HG03060 (cell line): ENCODE data around the gene TMX2.
A peak's percentile ranks its signal among the peaks of the same experiment; 100 is the strongest.
"Not testable (repeated sequence)": the region's sequence is repeated elsewhere in the genome, so short reads cannot be mapped to it uniquely, and the experiment has no call there.

Experiments used
- ATAC-seq: cut with Tn5 transposase; IDR thresholded peaks from one replicate; pipeline ENCODE4 v1.9.1; 2021; ENCODE audit warnings: low read depth, moderate number of reproducible peaks; ENCODE audit not compliant: unreplicated experiment

The TMX2 gene

GRCh38 chr11:57712256-57713150 lies at the start of gene TMX2:
Gene TMX2 (plus strand): TSS chr11:57712593. CDS start chr11:57712619, 26 bp downstream.
- ATAC-seq, result peak; percentile 98

- no peak for ATAC-seq
These were observed 49.5 kb upstream of the TMX2 start for GRCh38 chr11:57662893-57663292.

GRCh38 chr11:57663975-57664374 lies 48.4 kb upstream of the TMX2 start:
- no peak for ATAC-seq

GRCh38 chr11:57667117-57667735 lies 45.2 kb upstream of the TMX2 start:
- ATAC-seq, result peak; percentile 60

GRCh38 chr11:57667736-57668433 lies 44.5 kb upstream of the TMX2 start, which contains the start of gene ZDHHC5:
Gene ZDHHC5 (plus strand): TSS chr11:57668114. CDS start chr11:57673091, 4,977 bp downstream.
- ATAC-seq, result peak; percentile 75

- no peak for ATAC-seq
These were observed 44.0 kb upstream of the TMX2 start for GRCh38 chr11:57668434-57668782.

GRCh38 chr11:57674251-57674650 lies 38.1 kb upstream of the TMX2 start:
- no peak for ATAC-seq

GRCh38 chr11:57675176-57675941 lies 37.0 kb upstream of the TMX2 start:
- ATAC-seq, result no peak

GRCh38 chr11:57679396-57679795 lies 33.0 kb upstream of the TMX2 start:
- ATAC-seq, result no peak

GRCh38 chr11:57680552-57680874 lies 31.9 kb upstream of the TMX2 start:
- ATAC-seq, result no peak

GRCh38 chr11:57681168-57681567 lies 31.2 kb upstream of the TMX2 start:
- no peak for ATAC-seq

GRCh38 chr11:57690474-57690873 lies 21.9 kb upstream of the TMX2 start:
- not testable (repeated sequence) for ATAC-seq

- no peak for ATAC-seq
These were observed 13.5 kb upstream of the TMX2 start for GRCh38 chr11:57698843-57699365.

- no peak for ATAC-seq
These were observed 12.6 kb upstream of the TMX2 start for GRCh38 chr11:57699813-57700212.

GRCh38 chr11:57700425-57700824 lies 12.0 kb upstream of the TMX2 start:
- no peak for ATAC-seq

GRCh38 chr11:57703341-57703740 lies 9.1 kb upstream of the TMX2 start:
- no peak for ATAC-seq

GRCh38 chr11:57704932-57705331 lies 7.5 kb upstream of the TMX2 start:
- no peak for ATAC-seq

GRCh38 chr11:57705432-57705831 lies 7.0 kb upstream of the TMX2 start:
- ATAC-seq, result not testable (repeated sequence)

GRCh38 chr11:57709802-57710367 lies 2.5 kb upstream of the TMX2 start:
- no peak for ATAC-seq
